HT1080 (cell line): ENCODE results near the gene ZNF14. TPM values are rescaled to one million over a fixed set of nuclear protein-coding genes. Genes with fewer than 3 reads are reported as not detected.
"Not testable (repeated sequence)": the region's sequence is repeated elsewhere in the genome, so short reads cannot be mapped to it uniquely, and the experiment has no call there.

ENCODE experiments used
- DNase-seq: peaks from one replicate; pipeline ENCODE4 v3.0.0-alpha.2; 2015; ENCODE audit warnings: low read depth
- total RNA-seq: library from RNA; depleted of rRNA; stranded (reverse); fragments of >200 nt; shearing (Covaris generic); gene quantifications from 2 replicates; pipeline ENCODE4 v1.2.3, GENCODE V29; 2014

Gene ZNF14
- total RNA-seq, 1 experiment from 2014 or later: 0.74 TPM

DNA sequence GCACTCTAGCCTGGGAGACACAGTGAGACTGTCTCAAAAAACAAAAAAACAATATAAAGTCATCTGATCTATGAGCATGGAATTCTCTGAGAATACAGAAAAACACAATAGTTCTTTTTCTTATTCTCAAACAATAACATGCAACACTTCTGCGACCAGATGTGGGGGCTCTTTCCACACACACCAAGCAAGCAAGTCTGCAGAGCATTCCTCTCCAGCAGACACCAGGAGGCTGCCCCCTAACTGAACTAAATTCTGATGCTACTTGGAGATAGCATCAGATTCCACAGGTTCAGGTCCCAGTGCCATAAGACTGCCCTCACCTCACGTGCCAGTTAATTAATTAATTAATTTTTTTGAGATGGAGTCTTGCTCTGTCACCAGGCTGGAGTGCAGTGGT, 36.5 kb downstream of the ZNF14 start:
- no peak for DNase-seq

DNA sequence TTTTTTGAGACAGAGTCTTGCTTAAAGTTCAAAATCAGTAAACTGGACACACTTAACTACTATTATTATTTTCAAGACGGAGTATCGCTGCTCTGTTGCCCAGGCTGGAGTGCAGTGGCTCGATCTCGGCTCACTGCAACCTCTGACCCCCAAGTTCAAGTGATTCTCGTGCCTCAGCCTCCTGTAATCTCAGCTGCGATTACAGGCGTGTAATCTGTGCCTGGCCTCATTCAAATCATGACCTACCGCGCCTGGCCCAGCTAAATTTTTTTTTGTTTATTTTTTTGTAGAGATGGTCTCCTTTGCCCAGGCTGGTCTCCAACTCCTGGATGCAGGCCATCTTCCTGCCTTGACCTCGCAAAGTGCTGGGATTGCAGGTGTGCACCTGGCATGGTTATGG, 41.2 kb downstream of the ZNF14 start:
- no peak for DNase-seq

DNA sequence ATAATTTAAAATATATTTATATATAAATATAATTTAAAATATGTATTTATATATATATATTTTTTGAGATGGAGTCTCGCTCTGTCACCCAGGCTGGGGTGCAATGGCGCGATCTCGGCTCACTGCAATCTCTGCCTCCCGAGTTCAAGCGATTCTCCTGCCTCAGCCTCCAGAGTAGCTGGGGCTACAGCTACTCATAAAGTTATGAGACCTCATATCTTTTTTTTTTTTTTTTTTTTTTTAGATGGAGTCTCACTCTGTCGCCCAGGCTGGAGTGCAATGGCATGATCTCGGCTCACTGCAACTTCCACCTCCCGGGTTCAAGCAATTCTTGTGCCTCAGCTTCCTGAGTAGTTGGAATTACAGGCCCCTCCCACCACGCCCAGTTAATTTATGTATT, 43.9 kb downstream of the ZNF14 start:
- not testable (repeated sequence) for DNase-seq

DNA sequence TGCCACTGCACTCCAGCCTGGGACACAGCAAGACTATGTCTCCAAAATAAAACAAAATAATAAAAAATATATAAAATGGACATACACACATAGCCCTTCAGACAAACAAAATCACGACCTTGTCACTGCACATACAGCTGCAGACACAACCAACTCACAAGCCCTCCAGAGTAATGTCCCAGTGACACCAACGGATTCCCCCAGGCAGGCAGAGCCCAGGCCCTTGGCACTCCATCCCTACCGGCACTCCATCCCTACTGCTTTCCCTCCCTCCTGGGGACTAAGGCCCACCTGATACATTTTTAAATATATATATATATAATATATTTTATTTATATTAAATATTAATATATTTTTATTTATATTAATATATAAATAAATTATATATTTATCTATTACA, 45.8 kb downstream of the ZNF14 start:
- no peak for DNase-seq

DNA sequence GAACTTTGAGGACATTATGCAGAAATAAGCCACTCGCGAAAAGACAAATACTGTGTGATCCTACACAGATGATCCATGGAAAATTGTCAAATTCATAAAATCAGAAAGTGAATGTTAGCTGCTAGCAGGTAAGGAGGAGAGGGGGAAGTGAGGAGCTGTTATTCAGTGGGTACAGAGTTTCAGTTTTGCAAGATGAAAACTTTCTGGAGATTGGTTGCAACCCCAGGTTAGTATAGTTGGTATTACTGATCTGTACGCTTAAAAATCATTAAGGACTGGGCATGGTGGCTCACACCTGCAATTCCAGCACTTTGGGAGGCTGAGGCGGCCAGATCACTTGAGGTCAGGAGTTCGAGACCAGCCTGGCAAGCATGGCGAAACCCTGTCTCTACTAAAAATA, 46.3 kb downstream of the ZNF14 start:
- no peak for DNase-seq

DNA sequence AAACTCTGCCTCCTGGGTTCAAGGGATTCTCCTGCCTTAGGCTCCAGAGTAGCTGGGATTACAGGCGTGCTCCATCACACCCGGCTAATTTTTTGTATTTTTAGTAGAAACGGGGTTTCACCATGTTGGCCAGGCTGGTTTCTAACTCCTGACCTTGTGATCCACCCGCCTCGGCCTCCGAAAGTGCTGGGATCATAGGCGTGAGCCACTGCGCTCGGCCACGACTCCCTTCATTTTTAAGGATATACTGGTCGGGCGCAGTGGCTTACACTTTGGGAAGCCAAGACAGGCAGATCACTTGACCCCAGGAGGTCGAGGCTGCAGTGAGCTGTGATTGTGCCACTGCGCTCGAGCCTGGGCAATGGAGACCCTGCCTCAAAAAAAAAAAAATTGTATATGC, 46.8 kb downstream of the ZNF14 start:
- not testable (repeated sequence) for DNase-seq

DNA sequence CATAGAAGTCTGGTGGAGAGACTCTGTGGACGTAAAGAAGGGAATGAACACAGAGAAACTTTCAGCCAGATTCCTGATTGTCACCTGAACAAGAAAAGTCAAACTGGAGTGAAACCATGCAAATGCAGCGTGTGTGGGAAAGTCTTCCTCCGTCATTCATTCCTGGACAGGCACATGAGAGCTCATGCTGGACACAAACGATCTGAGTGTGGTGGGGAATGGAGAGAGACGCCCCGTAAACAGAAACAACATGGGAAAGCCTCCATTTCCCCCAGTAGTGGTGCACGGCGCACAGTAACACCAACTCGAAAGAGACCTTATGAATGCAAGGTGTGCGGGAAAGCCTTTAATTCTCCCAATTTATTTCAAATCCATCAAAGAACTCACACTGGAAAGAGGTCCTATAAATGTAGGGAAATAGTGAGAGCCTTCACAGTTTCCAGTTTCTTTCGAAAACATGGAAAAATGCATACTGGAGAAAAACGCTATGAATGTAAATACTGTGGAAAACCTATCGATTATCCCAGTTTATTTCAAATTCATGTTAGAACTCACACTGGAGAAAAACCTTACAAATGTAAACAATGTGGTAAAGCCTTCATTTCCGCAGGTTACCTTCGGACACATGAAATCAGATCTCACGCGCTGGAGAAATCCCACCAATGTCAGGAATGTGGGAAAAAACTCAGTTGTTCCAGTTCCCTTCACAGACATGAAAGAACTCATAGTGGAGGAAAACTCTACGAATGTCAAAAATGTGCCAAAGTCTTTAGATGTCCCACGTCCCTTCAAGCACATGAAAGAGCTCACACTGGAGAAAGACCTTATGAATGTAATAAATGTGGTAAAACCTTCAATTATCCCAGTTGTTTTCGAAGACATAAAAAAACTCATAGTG, 53.5 kb downstream of the ZNF14 start:
- DNase-seq: no peak

DNA sequence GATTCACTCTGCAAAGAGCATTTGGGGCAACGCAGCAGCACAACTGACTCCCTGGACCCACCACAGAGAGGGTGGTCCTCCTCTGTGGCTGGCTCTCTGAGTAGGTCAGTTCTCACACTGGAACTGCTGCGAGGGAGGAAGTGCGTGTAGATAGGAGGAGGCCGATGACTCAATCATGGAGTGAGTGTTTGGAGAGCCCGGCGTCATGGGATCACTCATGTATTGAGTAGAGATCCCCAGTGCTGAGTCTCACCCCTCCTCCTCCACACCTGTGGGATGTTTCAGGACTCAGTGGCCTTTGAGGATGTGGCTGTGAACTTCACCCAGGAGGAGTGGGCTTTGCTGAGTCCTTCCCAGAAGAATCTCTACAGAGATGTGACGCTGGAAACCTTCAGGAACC, 55.3 kb downstream of the ZNF14 start:
- no peak for DNase-seq

DNA sequence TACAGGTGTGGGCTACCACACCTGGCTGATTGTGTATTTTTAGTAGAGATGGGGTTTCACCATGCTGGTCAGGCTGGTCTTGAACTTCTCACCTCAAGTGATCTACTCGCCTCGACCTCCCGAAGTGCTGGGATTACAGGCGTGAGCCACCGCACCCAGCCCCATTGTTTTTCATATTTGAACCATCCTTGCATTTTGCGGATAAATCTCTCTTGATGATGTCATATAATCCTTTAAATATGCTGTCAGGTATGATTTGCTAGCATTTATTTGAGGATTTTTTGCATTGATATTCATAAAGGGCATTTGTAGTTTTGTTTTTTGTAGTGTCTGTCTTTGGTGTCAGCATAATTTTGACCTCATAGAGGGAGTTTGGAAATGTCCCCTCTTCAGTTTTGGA, 58.6 kb downstream of the ZNF14 start:
- DNase-seq: no peak

DNA sequence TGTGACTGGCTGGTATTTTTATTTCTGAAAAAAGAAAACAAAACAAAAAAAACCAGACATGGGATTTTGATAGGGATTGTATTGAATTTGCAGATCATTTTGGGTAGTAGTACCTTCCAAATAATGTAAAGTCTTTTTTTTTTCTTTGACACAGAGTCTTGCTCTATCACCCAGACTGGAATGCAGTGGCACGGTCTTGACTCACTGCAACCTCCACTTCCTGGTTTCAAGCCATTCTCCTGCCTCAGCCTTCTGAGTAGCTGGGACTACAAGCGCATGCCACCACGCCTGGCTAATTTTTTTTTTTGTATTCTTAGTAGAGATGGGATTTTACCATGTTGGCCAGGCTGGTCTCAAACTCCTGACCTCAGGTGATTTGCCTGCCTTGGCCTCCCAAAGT, 60.1 kb downstream of the ZNF14 start:
- no peak for DNase-seq

DNA sequence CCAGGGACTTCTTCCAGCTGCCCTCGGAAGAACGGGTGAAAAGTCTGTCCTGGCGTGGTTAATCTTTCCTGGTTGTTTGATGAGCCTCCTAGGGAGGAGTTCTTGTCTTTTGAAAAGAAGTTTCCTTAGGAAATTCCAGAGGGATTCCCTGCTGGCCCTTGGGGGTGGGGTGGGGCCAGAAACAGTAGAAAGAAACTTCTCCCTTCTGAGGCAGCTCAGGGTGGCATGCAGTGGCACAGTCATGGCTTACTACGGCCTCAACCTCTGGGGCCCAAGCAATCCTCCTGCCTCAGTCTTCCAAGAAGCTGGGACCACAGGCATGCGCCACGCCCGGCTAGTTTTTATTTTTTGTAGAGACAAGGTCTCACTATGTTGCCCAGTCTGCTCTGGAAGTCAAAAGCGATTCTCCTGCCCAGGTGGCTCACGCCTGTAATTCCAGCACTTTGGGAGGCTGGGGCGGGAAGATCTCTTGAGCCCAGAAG, 62.8 kb downstream of the ZNF14 start:
- DNase-seq: no peak

DNA sequence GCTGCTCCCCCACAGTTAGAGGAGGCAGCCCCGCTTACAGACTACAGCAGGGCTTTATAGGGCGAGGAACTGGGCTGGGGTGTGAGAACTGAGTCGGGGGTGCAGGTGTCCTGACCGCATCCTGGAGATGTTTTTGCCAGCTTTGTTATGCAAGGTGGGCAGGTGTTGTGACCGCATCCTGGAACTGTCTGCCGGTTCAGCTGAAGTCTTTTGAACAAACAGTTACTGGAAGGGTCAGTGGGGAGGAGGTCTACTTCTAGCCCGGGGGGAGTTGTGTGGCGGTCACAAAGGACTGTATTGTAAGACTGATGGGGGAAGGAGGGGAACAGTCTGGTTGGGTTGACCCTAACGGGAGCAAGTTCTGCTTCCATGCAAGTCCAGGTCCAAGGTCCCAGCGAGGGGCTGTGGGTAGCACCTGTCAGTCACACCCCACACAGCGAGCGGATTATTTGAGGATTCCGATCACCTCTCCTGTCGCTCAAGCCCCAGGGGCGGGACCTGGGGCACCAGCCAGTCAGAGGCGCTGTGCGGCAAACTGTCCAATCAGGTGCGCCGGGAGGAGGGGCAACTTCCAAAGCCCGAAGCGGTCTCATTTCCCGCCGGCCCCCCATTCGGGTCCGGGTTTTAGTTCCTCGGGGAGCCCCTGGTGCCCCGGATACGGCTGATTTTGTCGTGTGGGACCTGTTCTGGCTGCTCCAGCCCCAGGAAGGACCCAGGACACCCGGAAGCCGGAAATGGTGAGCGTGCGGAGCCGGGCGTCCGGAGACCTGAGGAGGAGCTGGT, 64.5 kb downstream of the ZNF14 start, which contains the start of gene ZNF101:
ZNF101 (plus strand) TSS at position 610 of the 783 bp plus-strand sequence; CDS start at position 735, 125 bp downstream.
- peak; percentile 90 for DNase-seq

DNA sequence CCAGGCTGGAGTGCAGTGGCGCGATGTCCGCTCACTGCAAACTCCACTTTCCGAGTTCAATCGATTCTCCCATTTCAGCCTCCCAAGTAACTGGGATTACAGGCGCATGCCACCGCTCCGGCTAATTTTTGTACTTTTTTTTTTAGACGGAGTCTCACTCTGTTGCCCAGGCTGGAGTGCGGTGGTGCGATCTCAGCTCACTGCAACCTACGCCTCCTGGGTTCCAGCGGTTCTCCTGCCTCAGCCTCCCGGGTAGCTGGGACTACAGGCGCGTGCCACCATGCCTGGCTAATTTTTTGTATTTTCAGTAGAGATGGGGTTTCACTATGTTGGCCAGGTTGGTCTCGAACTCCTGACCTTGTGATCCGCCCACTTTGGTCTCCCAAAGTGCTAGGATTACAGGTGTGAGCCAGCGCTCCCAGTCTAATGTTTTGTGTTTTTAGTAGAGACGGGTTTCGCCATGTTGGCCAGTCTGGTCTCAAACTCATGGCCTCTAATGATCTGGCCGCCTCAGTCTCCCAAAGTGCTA, 67.4 kb downstream of the ZNF14 start:
- DNase-seq: not testable (repeated sequence)

DNA sequence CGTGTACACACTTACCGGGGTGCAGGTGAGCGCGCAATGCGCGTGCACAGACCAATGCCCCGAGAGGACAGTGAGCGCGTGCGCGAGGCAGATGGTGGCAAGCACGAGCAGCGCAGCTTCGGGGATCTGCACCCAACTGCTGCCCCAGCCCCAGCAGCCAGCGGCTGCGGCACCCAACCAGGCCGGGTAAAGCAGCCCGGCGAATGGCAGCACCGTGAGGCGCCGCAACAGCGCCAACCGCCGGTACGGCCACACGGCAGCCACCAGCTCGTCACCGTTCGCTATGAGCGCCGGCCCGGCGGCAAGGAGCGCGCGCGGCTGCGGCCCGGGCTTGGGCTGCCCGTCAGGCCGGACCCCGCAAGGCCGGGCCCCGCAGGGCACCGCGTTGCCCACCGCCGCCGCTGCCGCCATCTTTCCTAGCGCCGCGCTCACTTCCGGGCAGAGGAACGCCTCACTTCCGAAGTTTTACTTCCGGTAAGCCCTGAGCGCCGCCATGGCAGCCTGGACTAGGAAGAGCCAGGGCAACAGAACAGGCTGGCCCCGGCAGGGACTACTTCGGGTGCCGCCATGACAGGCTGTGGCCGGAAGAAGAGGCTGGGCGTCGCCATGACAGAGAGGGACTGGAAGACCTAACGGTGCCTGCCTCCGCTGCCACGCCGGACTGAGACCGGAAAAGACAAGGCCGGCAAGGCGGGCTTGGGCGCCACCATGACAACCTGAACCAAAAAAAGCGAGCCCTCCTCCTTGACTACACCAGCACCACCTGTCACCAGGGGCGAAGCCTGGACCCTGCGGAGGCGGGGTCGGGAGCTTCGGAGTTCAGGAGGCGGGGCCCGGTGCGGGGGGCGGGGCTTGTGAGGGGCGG, 69.4 kb downstream of the ZNF14 start, which contains the start of gene ATP13A1:
ATP13A1 (minus strand) TSS at position 421 of the 865 bp plus-strand sequence; CDS start at position 411, 10 bp downstream.
- peak; percentile 95 for DNase-seq

DNA sequence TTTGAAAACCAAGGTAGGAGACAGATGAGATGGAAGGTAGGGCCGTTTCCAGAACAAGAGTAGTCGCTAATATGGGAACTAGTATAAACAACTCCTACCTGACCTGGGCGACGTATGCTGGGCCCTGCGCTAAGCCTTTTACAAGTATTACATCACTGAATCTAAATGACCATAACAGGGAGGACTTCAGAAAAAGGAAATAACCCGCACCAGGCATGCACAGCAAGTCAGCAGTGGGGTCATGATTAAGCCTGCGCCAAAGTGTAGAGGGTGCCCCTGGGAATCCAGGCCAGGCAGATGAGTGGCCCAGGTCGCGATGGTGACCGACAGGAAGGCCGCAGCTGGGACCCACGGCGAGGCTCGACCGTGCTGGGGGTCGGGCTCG, 70.0 kb downstream of the ZNF14 start:
- DNase-seq: peak; percentile 24

DNA sequence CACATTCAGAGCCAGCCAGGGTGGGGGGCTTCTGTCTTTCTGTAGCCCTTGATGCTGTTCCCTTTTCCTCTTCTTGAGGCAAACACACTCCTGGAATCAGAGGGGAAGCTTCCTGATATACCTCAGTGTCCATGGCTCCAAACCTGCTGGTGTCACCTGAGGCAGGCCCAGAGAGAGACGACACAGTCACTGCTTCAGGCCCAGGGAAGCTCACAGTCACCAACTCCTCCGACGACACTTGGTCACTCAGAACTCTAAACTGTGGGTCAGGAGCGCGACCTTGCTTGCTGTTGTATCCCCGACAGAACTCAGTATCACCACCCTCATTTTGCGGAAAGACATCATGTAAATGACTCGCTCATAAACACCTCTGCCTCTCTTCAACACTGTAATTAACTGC, 70.6 kb downstream of the ZNF14 start:
- DNase-seq: no peak

DNA sequence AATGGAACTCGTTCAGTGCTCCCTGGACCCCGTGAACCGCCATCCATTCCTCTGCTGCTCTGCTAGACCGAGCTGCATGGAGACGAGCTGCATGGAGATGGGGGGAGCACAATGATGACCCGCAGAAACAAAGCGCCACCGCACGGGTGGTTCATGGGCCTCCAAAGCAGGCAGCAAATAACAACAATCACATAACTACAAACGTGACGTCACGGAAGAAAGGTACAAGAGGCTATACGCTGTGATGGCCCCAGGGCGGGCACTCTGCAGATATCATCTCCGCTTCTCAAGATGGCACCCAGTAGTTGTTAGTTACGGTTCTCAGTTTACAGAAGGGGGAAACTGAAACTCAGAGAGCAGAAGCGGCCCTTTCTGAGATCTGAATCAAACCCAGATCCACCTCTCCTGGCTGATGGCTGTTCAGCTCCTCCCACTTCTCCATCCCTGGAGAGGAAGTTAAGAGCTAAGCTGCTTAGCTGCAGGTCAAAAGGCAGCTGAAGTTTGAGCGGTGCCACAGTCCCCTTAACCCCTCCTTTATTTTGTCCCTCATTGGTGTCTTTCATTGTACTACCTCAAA, 71.1 kb downstream of the ZNF14 start:
- no peak for DNase-seq

DNA sequence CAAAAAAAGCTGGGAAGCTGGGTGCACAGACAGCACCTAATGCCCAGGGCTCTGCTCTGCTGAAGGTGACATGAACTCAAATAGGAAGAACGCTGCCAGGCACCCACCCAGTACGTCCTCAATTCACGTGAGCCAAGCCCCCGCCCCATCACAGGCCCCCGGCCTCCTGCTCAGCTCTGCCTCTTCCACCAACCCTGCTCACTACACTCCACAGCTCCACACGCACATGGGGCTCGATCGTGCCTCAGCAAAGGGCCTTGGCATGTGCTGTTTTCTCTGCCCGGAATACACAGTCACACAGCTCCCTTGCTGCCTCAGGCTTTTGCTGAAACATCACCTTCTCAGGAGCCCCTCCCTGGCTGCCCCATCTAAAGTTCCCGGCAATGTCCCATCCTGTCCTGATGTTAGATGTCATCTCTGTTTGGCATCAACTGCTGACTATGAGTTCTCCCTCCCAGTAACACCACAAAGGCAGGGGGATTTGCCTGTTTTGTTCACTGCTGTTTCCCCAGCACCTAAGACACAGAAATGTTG, 71.7 kb downstream of the ZNF14 start:
- no peak for DNase-seq
